GM12874 (cell line): Measurements from ENCODE around the gene NLRP5.

Source experiments
- TF ChIP-seq, protein P1 (sequence below): IDR thresholded peaks from 2 replicates; pipeline ENCODE4 v1.5.1; 2011; ENCODE audit warnings: low read depth, mild to moderate bottlenecking, control low read depth, low read length, moderate library complexity; ENCODE audit not compliant: insufficient read depth

The NLRP5 gene

DNA sequence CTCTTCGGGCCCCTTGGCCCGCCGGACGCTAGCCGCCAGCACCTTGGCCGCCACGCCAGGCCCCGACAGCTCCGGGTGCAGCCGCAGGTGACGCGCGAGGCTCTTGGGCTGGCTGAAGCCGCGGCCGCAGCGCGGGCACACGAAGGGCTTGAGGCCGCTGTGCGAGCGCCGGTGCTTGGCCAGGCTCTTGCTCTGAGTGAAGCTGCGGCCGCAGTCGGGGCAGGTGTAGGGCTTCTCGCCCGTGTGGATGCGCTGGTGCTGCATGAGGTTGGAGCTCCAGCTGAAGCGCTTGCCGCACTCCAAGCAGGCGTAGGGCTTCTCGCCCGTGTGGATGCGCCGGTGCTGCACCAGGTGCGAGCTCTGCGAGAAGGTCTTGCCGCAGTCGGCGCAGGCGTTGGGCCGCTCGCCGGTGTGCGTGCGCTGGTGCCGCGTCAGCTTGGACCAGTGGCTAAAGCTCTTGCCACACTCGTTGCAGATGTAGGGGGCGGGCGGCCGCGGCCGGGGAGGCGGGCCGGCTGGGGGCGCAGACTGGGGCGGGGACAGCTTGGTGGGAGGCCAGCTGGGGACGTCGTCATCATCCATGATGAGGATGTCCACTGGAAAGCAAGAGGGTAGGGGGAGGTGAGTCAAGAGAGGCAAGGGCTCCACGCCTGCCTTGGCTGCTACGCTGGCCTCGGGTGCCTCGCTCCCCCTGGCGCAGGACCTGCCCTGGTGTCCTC, 102.1 kb downstream of the NLRP5 start:
- TF ChIP-seq, protein P1, sequence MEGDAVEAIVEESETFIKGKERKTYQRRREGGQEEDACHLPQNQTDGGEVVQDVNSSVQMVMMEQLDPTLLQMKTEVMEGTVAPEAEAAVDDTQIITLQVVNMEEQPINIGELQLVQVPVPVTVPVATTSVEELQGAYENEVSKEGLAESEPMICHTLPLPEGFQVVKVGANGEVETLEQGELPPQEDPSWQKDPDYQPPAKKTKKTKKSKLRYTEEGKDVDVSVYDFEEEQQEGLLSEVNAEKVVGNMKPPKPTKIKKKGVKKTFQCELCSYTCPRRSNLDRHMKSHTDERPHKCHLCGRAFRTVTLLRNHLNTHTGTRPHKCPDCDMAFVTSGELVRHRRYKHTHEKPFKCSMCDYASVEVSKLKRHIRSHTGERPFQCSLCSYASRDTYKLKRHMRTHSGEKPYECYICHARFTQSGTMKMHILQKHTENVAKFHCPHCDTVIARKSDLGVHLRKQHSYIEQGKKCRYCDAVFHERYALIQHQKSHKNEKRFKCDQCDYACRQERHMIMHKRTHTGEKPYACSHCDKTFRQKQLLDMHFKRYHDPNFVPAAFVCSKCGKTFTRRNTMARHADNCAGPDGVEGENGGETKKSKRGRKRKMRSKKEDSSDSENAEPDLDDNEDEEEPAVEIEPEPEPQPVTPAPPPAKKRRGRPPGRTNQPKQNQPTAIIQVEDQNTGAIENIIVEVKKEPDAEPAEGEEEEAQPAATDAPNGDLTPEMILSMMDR: no peak

- TF ChIP-seq, protein P1: no peak
Observed at GRCh38 chr19:56089344-56089743, 102.8 kb downstream of the NLRP5 start.

GRCh38 chr19:56091066-56091490, 104.5 kb downstream of the NLRP5 start:
- TF ChIP-seq, protein P1: no peak

DNA sequence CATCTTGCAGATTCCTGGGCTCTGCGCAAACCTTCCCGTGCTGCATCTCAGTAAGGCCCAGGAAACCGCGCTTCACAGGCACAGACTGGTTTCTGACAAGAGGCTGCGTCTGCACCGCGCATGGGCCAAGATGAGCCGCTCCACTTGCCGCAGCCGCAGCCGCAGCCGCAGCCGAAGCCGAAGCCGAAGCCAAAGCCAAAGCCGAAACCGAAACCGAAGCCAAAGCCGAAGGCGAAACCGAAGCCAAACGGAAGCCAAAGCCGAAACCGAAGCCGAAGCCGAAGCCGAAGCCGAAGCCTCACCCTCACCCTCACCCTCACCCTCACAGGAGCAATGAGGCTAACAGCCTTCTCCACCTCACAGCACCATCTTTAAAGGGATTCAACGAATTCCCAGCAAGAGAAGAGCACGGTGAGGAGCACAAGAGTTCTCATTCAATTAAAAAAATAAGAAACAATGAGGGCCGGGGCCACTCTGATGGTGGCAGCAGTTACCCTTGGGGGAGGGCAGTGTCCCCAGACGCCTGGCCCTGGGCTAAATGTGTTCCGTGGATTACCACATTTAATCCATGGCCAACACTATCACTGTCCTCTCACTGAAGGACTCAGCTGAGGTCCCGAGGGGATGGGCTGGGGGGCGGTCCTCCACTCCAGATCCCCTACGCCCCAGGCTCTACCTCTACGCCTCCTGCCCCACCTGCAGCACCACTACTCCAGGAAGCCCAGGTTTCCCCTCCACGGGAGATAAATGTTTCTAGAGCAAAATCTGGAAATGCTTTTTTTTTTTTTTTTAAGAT, 105.4 kb downstream of the NLRP5 start:
- TF ChIP-seq, protein P1: no peak

DNA sequence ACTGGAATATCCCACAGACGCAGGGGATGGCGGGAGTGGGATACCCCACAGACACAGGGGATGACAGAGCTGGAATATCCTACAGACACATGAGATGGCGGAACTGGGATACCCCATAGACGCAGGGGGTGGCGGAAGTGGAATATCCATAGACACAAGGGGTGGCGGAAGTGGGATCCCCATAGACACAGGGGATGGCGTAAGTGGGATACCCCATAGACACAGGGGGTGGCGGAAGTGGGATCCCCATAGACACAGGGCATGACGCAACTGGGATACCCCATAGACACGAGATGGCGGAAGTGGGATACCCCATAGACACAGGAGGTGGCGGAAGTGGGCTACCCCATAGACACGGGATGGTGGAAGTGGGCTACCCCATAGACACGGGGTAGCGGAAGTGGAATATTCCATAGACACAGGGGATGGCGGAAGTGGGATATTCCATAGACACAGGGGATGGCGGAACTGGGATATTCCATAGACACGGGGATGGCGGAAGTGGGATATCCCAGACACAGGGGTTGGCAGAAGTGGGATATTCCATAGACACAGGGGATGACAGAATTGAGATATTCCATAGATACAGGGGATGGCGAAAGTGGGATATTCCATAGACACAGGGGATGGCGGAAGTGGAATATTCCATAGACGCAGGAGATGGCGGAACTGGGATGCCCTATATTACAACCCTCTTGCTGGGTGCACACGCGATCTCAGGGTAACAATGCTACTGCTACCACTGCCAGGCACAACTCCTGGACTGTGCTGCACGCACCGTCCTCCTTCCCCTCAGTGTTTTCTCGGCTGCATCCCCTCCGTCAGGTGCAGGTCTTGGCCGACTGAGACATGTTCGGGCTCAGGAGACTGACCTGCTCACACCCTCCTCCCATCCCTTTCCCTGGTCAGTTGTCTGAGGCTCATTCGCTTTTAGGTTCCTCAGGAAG, 106.4 kb downstream of the NLRP5 start:
- TF ChIP-seq, protein P1: no peak

GRCh38 chr19:56094449-56094848, 107.9 kb downstream of the NLRP5 start:
- TF ChIP-seq, protein P1: no peak

DNA sequence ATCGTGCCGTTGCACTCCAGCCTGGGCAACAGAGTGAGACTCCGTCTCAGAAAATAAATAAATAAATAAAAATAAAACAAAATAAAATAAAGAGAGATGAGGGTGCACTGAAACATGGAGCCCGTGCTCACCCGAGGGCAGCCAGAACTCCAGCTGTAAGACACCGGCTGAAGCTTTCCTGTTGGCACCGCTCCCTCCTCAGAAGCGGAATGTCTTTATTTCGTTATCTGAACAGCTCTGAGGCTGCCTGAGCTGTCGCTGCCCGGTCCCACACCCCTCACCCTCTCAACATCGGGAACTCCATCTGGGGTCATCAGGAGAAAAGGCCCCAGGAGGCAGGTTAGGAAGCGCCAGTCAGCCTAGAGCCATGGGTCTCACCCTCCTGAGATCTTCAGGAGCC, 110.1 kb downstream of the NLRP5 start:
- TF ChIP-seq, protein P1: no peak
